A204.1 (cell line): Measurements from ENCODE around the gene PINK1.
"Not testable (repeated sequence)": the region's sequence is repeated elsewhere in the genome, so short reads cannot be mapped to it uniquely, and the experiment has no call there.

Experiments used
- FAIRE-seq: peaks from 2 replicates; lab custom pipeline; 2012; peaks lifted over from hg19 to GRCh38; lab: Jason Lieb, UNC

The PINK1 gene

GRCh38 chr1:20648438-20648837, 15.2 kb downstream of the PINK1 start:
- no peak for FAIRE-seq

- no peak for FAIRE-seq
These were observed 15.7 kb downstream of the PINK1 start for GRCh38 chr1:20648946-20649345.

GRCh38 chr1:20652300-20652699, 19.0 kb downstream of the PINK1 start:
- no peak for FAIRE-seq

GRCh38 chr1:20654104-20654690, 20.9 kb downstream of the PINK1 start:
- no peak for FAIRE-seq

GRCh38 chr1:20657024-20657423, 23.8 kb downstream of the PINK1 start:
- no peak for FAIRE-seq

GRCh38 chr1:20658166-20658915, 25.1 kb downstream of the PINK1 start:
- no peak for FAIRE-seq

- FAIRE-seq = no peak
These were observed 27.1 kb downstream of the PINK1 start for GRCh38 chr1:20660363-20660762.

- FAIRE-seq = no peak
These were observed 27.6 kb downstream of the PINK1 start for GRCh38 chr1:20660847-20661206.

GRCh38 chr1:20661207-20662109, 28.2 kb downstream of the PINK1 start, which contains the start of gene DDOST:
TSS of gene DDOST (minus strand) at chr1:20661369. CDS start at chr1:20661350, 19 bp downstream.
- FAIRE-seq = peak; percentile 99

GRCh38 chr1:20662110-20662475, 28.8 kb downstream of the PINK1 start:
- no peak for FAIRE-seq

- FAIRE-seq = no peak
These were observed 30.1 kb downstream of the PINK1 start for GRCh38 chr1:20663365-20663764.

GRCh38 chr1:20663969-20664715, 30.9 kb downstream of the PINK1 start:
- FAIRE-seq = no peak

- FAIRE-seq = no peak
These were observed 32.5 kb downstream of the PINK1 start for GRCh38 chr1:20665726-20666125.

- FAIRE-seq = no peak
These were observed 32.9 kb downstream of the PINK1 start for GRCh38 chr1:20666146-20666545.

GRCh38 chr1:20666804-20667203, 33.5 kb downstream of the PINK1 start:
- no peak for FAIRE-seq

- no peak for FAIRE-seq
These were observed 35.3 kb downstream of the PINK1 start for GRCh38 chr1:20668581-20668980.

- FAIRE-seq = no peak
These were observed 37.7 kb downstream of the PINK1 start for GRCh38 chr1:20670936-20671335.

GRCh38 chr1:20672265-20672632, 39.0 kb downstream of the PINK1 start:
- no peak for FAIRE-seq

- FAIRE-seq = not testable (repeated sequence)
These were observed 40.4 kb downstream of the PINK1 start for GRCh38 chr1:20673626-20674025.

- no peak for FAIRE-seq
These were observed 45.3 kb downstream of the PINK1 start for GRCh38 chr1:20678599-20678998.

GRCh38 chr1:20680269-20680668, 47.0 kb downstream of the PINK1 start:
- FAIRE-seq = no peak

- FAIRE-seq = no peak
These were observed 48.7 kb downstream of the PINK1 start for GRCh38 chr1:20681999-20682398.
